8988T (cell line): ENCODE results near the gene HK3.

ENCODE experiments used
- DNase-seq: peaks from one replicate; pipeline ENCODE4 v3.0.0; 2011

HK3 gene

GRCh38 chr5:176847148-176847547 lies 52.0 kb downstream of the HK3 start:
- DNase-seq = no peak

- no peak for DNase-seq
Observed at GRCh38 chr5:176846335-176847140, 52.6 kb downstream of the HK3 start.

GRCh38 chr5:176845392-176845713 lies 53.8 kb downstream of the HK3 start:
- no peak for DNase-seq

GRCh38 chr5:176844706-176845391 lies 54.3 kb downstream of the HK3 start:
- peak; percentile 88 for DNase-seq

GRCh38 chr5:176844281-176844680 lies 54.9 kb downstream of the HK3 start:
- no peak for DNase-seq

DNA sequence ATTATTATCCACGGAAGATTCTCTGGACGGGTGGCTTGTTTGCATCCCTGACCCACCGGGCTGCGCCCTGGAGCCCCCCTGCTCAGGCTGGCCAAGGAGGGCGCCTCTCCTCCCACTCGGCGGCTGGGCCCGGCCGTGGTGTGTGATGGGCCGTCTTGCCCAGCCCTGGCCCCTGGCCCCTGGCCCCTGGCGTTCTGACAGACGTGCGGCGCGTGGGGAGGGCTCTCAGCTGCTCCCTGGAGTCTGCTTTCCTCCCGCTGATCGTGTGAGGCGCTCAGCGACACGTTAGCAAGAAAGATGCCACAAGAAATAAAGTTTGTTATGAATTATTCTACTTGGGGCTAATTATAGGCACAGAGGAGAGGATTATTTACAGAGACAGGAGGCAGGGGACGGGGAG lies 55.5 kb downstream of the HK3 start:
- no peak for DNase-seq

GRCh38 chr5:176837707-176838115 lies 61.4 kb downstream of the HK3 start:
- peak; percentile 81 for DNase-seq

- DNase-seq = no peak
Observed at GRCh38 chr5:176836811-176837706, 62.1 kb downstream of the HK3 start.

DNA sequence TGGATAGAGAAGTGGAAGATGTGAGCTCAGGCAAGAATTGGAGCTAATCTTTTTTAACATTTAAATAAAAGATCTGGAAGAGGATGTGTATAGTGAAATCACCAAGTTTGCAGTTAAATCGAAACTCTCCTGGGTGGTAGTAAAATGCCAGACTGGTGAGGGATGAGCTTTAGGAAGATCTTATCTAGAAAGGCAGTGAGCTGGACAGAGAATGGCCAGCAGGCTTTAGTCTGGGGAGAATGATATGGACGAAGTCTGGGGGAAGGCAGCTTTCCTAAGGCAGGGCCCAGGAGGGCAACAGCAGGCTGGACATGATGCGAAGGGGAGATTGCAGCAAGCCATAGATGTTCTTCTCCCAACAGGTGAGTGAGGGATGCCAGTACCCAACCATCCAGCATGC lies 63.2 kb downstream of the HK3 start:
- DNase-seq = no peak

DNA sequence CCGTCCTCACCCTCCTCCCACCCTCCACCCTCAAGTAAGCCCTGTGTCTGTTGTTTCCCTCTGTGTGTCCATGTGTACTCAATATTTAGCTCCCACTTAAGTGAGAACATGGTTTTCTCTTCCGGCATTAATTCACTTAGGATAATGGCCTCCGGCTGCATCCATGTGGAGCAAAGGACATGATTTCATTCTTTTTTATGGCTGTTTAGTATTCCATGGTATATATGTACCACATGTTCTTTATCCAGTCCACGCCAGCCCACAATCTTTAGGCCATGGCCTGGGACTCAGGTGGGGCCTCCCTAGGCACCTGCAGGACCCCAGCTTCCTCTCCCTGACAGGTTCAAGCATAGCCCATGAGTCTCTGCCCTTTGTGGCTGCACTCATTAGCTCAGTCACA lies 65.9 kb downstream of the HK3 start:
- no peak for DNase-seq

GRCh38 chr5:176832162-176832561 lies 67.0 kb downstream of the HK3 start:
- no peak for DNase-seq

DNA sequence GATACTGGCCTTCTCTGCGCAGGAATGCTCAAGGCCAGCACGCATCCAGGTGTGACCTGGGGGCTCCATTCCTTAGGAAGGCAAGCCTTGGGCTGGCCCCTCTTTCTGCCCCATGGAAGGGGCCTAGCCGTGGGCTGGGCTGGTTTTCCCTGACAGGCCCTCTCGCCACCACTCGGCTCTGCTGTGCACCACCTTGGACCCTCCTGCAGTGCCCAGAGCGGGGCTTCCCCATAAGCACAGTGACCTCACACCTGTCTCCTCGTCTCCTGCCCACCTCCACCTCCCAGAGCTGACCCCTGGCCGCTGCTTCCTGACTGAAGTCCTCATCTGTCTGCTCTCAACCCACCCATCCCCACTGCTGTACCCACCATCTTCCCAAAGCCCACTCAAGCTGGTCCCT lies 67.7 kb downstream of the HK3 start:
- no peak for DNase-seq

- DNase-seq = no peak
Observed at GRCh38 chr5:176830995-176831423, 68.1 kb downstream of the HK3 start.
